Stimulated activated naive CD8-positive, alpha-beta T cell treated with anti-CD3 and anti-CD28 coated beads, Interleukin-15, Interleukin-2, amounts not matched to agents 100 ng/mL and 50 ng/mL, for 24 hours (primary cell): ENCODE results near the gene PRDX6.
"Not testable (repeated sequence)": the region's sequence is repeated elsewhere in the genome, so short reads cannot be mapped to it uniquely, and the experiment has no call there.

Experiments
- H3K27ac Mint-ChIP-seq: one replicate; pipeline ENCODE4 v1.8.0; 2021; ENCODE audit warnings: mild to moderate bottlenecking, mixed read lengths
- H3K27me3 Mint-ChIP-seq: one replicate; pipeline ENCODE4 v1.8.0; 2021; ENCODE audit warnings: mixed read lengths
- H3K36me3 Mint-ChIP-seq: one replicate; pipeline ENCODE4 v1.8.0; 2021; ENCODE audit warnings: low read depth, mixed read lengths
- H3K4me1 Mint-ChIP-seq: one replicate; pipeline ENCODE4 v1.8.0; 2021; ENCODE audit warnings: low read depth, mixed read lengths
- H3K4me3 Mint-ChIP-seq: one replicate; pipeline ENCODE4 v1.8.0; 2021; ENCODE audit warnings: mild to moderate bottlenecking, mixed read lengths
- H3K9me3 Mint-ChIP-seq: one replicate; pipeline ENCODE4 v1.8.0; 2021; ENCODE audit warnings: mixed read lengths

Gene PRDX6

DNA sequence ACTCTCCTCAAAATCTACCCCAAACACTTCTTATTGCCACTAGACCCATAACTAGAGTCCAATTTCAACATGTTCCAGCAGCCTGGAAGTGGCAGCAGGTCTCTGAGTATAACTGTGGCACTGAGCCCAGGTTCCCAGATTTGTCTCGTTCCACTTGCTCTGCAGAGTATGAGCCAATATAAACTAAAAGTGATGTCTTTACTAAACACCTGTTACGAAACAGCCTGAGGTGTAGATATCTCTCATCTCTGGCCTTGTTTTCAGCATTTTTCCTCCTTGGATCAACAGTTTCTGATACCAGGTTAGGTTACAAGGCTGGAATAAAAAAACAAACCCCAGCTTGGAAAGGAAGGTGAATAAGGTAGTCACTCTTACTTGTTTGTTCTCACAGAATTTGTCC lies 25.2 kb upstream of the PRDX6 start:
- Mint-ChIP-seq H3K27ac (no peak overlapping the region), H3K4me3 (no peak overlapping the region), H3K4me1 (peaks cover 29% of the 10 kb centered on the region), H3K27me3 (no peaks in the 10 kb centered on the region), H3K9me3 (peaks cover 13% of the 10 kb centered on the region), H3K36me3 (peaks cover 46% of the 10 kb centered on the region)

GRCh38 chr1:173453982-173454381 lies 23.2 kb upstream of the PRDX6 start:
- Mint-ChIP-seq H3K9me3 (peaks cover 4% of the 10 kb centered on the region), H3K36me3 (peaks cover 42% of the 10 kb centered on the region), H3K27ac (no peak overlapping the region), H3K4me1 (peaks cover 25% of the 10 kb centered on the region), H3K27me3 (no peaks in the 10 kb centered on the region), H3K4me3 (no peak overlapping the region)

DNA sequence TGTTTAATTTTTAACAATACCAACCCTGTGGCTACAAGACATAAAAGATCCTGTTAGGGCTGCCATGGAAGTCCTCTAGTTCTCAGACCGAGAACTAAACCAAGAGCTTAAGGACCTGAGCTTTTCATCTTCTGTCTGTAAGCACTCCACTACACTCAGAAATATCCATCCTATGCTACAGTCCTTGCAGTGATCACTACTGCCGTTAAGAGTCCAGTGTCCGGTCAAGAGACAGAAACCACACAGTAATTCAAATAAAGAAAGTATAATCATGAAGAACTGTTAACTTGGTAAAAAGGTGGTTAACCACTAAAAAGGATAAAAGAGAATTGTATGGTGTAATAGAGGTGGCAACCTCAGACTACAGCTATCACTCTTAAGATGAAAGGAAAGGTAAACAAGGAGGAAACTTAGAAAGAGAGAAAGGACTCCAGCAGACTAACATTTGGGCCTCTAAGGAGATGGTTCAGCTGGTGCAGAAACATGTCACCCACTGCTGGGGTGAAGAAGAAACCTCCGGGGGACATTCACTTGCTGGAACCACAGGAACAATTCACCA lies 22.1 kb upstream of the PRDX6 start:
- Mint-ChIP-seq H3K9me3 (peaks cover 4% of the 10 kb centered on the region), H3K4me1 (peaks cover 30% of the 10 kb centered on the region), H3K27ac (no peak overlapping the region), H3K27me3 (no peaks in the 10 kb centered on the region), H3K36me3 (peaks cover 42% of the 10 kb centered on the region), H3K4me3 (no peak overlapping the region)

DNA sequence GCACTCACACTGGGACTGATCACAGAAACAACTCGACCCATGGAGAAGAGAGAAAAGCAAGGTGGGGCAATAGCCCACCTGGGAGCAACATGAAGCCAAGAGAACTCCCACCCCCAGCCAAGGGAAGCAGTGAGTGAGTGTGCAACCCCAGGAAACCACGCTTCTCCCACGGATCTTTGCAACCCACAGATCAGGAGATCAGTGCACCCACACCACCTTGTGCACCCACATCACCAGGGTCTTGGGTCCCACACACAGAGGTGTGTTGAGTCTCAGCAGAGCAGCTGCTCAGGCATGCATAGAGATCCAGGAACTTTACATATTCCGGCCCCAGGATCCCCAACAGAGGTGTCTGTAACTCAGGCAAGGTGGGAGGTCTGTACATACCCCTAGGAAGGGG lies 17.2 kb upstream of the PRDX6 start:
- H3K9me3 Mint-ChIP-seq: peaks cover 21% of the 10 kb centered on the region
- no peak overlapping the region for H3K27ac Mint-ChIP-seq
- H3K27me3 Mint-ChIP-seq: no peaks in the 10 kb centered on the region
- H3K4me1 Mint-ChIP-seq: peaks cover 20% of the 10 kb centered on the region
- H3K36me3 Mint-ChIP-seq: peaks cover 70% of the 10 kb centered on the region
- H3K4me3 Mint-ChIP-seq: no peak overlapping the region

- H3K9me3 Mint-ChIP-seq: peaks cover 25% of the 10 kb centered on the region
- not testable (repeated sequence) for H3K27me3 Mint-ChIP-seq, H3K27ac Mint-ChIP-seq, H3K4me3 Mint-ChIP-seq, H3K4me1 Mint-ChIP-seq
- H3K36me3 Mint-ChIP-seq: peaks cover 64% of the 10 kb centered on the region
Measured at GRCh38 chr1:173462666-173463065, 14.5 kb upstream of the PRDX6 start.

DNA sequence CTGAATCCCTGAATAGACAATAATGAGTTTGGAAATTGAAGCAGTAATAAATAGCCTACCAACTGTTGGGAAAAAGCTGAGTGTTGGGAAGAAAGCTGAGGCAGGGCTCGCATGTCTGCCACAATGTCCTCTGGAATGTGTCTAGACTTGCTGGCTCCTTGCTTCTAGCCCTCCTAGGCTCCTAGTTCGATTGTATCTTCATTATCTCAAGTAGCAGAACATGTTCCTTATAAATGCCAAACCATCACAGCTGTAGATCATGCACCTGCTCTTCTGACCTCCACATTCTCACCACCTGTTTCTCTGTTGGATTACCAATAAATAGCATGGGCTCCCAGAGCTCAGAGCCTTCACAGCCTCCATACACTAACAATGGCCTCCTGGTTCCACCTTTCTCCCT lies 12.9 kb upstream of the PRDX6 start:
- H3K27ac Mint-ChIP-seq, H3K4me3 Mint-ChIP-seq, H3K4me1 Mint-ChIP-seq, H3K27me3 Mint-ChIP-seq: not testable (repeated sequence)
- peaks cover 66% of the 10 kb centered on the region for H3K36me3 Mint-ChIP-seq
- peaks cover 32% of the 10 kb centered on the region for H3K9me3 Mint-ChIP-seq

GRCh38 chr1:173467426-173467825 lies 9.7 kb upstream of the PRDX6 start:
- no peaks in the 10 kb centered on the region for H3K27me3 Mint-ChIP-seq
- no peak overlapping the region for H3K27ac Mint-ChIP-seq
- peaks cover 47% of the 10 kb centered on the region for H3K9me3 Mint-ChIP-seq
- H3K4me3 Mint-ChIP-seq: no peak overlapping the region
- H3K4me1 Mint-ChIP-seq: no peaks in the 10 kb centered on the region
- peaks cover 73% of the 10 kb centered on the region for H3K36me3 Mint-ChIP-seq

DNA sequence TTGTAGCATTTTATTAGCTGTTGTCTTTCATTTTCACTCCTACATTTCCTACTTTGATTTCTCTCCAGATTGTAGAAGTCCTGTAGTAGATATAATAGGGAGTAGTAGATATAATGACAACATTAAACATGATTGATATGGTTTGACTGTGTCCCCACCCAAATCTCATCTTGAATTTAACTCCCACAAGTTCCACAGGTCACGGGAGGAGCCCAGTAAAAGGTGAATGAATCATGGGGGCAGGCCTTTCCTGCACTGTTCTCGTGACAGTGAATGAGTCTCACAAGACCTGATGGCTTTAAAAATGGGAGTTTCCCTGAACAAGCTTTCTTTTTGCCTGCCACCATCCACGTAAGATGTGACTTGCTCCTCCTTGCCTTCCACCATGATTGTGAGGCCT lies 7.5 kb upstream of the PRDX6 start:
- Mint-ChIP-seq H3K4me3 (no peak overlapping the region), H3K36me3 (peaks cover 63% of the 10 kb centered on the region), H3K27me3 (no peaks in the 10 kb centered on the region), H3K4me1 (peaks cover 16% of the 10 kb centered on the region), H3K9me3 (peaks cover 31% of the 10 kb centered on the region), H3K27ac (peak overlapping the region; percentile 6)

DNA sequence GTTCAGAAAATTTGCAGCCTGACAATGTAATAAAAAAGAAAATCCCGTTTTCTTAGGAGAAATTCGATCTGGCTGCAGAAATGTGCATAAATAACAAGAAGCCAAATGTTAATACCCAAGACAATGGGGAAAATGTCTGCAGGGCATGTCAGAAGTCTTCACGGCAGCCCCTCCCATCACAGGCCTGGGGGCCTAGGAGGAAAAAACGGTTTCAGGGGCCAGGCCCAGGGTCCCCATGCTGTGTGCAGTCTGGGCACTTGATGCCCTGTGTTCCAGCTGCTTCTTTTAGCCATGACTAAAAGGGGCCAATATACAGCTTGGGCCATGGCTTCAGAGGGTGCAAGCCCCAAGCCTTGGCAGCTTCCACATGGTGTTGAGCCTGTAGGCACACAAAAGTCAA lies 6.5 kb upstream of the PRDX6 start:
- peaks cover 31% of the 10 kb centered on the region for H3K9me3 Mint-ChIP-seq
- H3K27ac Mint-ChIP-seq: no peak overlapping the region
- peaks cover 59% of the 10 kb centered on the region for H3K36me3 Mint-ChIP-seq
- no peak overlapping the region for H3K4me3 Mint-ChIP-seq
- H3K4me1 Mint-ChIP-seq: peaks cover 26% of the 10 kb centered on the region
- no peaks in the 10 kb centered on the region for H3K27me3 Mint-ChIP-seq

DNA sequence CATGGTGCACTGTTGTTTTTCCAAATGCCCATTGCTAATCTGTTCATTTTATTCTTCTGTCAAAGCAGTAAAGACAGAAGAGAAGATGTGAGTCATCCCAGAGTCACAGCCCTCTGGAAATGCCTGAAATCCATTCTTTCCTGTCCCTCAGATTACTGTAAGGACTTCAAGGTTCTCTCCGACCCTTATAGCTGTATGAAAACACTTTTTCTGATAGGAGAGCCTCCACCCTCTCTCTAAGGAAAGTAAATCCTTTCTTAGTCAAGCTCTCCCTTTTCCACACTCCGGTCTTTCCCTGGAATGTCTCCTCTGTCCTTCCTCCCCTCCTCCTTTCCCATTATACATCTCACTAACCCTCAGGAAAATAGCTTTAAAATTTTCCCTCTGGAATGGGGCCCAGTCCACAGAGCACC lies 3.5 kb upstream of the PRDX6 start:
- Mint-ChIP-seq H3K27me3 (no peaks in the 10 kb centered on the region), H3K4me3 (no peak overlapping the region), H3K4me1 (peaks cover 40% of the 10 kb centered on the region), H3K27ac (no peak overlapping the region), H3K36me3 (peaks cover 40% of the 10 kb centered on the region), H3K9me3 (peaks cover 20% of the 10 kb centered on the region)

DNA sequence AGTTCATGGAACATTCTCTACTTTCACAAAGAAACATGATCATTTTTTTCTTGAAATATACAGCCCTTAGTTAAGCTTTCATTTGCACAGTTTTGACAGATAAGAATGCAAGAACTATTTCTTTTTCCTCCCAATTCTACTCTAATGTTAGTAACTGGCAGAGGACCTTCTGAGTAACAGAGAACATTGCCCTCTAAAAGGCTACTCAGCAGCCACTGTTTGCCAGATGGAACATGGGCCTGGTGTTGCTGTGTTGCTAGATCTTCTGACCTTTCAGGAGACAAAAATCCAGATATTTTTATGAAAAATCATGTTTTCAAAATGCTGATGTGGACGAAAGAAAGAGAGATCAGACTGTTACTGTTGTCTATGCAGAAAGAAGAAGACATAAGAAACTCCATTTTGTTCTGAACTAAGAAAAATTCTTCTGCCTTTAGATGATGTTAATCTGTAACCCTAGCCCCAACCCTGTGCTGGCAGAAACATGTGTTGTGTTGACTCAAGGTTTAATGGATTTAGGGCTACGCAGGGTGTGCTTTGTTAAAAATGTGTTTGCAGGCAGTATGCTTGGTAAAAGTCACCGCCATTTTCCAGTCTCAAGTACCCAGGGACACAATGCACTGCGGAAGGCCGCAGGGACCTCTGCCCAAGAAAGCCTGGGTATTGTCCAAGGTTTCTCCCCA lies 2.9 kb upstream of the PRDX6 start:
- Mint-ChIP-seq H3K36me3 (peaks cover 34% of the 10 kb centered on the region), H3K4me3 (no peak overlapping the region), H3K9me3 (peaks cover 15% of the 10 kb centered on the region), H3K27me3 (no peaks in the 10 kb centered on the region), H3K27ac (no peak overlapping the region), H3K4me1 (peaks cover 46% of the 10 kb centered on the region)

GRCh38 chr1:173474780-173475421 lies 2.2 kb upstream of the PRDX6 start:
- H3K4me3 Mint-ChIP-seq: peak overlapping the region; percentile 24
- not testable (repeated sequence) for H3K27me3 Mint-ChIP-seq, H3K27ac Mint-ChIP-seq
- H3K9me3 Mint-ChIP-seq: peaks cover 14% of the 10 kb centered on the region
- H3K36me3 Mint-ChIP-seq: peaks cover 38% of the 10 kb centered on the region
- peaks cover 53% of the 10 kb centered on the region for H3K4me1 Mint-ChIP-seq

DNA sequence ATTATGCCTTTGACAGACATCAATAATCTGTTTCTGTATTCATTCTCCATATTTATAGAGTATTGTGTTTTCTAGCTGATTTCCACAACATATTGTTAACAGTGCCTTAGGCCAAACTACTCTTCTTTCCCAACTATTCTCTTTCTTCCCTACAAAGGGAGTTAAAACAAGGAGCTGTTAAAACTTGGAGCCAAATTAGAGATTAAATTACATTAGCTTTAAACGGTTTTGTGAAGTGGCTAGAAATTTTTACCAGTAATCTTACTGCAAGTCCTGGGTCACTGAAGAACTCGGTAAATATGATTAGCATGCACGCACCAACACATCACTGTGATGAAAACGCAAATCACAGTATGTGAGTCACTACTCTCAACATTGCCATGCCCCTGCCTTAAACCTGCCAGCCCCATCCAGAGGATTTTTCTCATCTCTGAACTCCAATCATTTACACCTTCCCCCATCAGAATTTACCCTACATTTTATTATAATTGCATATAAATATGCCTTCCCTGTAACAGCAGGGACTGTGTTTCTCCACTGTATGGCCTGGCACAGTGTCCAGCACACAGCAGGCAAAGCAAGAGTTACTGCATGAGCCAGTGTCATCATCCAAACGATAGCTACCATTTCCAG lies 1.5 kb upstream of the PRDX6 start:
- H3K36me3 Mint-ChIP-seq: peaks cover 38% of the 10 kb centered on the region
- peaks cover 59% of the 10 kb centered on the region for H3K4me1 Mint-ChIP-seq
- H3K27ac Mint-ChIP-seq: peak overlapping the region; percentile 68

GRCh38 chr1:173476197-173476664 lies 904 bp upstream of the PRDX6 start:
- Mint-ChIP-seq H3K9me3 (peaks cover 9% of the 10 kb centered on the region), H3K27me3 (no peaks in the 10 kb centered on the region), H3K36me3 (peaks cover 37% of the 10 kb centered on the region), H3K4me3 (peak overlapping the region; percentile 90), H3K27ac (peak overlapping the region; percentile 67), H3K4me1 (peaks cover 59% of the 10 kb centered on the region)

More for the DNA sequence above, 1.5 kb upstream of the PRDX6 start:
- H3K27me3 Mint-ChIP-seq: no peaks in the 10 kb centered on the region
- H3K4me3 Mint-ChIP-seq: peak overlapping the region; percentile 90
- peaks cover 9% of the 10 kb centered on the region for H3K9me3 Mint-ChIP-seq

DNA sequence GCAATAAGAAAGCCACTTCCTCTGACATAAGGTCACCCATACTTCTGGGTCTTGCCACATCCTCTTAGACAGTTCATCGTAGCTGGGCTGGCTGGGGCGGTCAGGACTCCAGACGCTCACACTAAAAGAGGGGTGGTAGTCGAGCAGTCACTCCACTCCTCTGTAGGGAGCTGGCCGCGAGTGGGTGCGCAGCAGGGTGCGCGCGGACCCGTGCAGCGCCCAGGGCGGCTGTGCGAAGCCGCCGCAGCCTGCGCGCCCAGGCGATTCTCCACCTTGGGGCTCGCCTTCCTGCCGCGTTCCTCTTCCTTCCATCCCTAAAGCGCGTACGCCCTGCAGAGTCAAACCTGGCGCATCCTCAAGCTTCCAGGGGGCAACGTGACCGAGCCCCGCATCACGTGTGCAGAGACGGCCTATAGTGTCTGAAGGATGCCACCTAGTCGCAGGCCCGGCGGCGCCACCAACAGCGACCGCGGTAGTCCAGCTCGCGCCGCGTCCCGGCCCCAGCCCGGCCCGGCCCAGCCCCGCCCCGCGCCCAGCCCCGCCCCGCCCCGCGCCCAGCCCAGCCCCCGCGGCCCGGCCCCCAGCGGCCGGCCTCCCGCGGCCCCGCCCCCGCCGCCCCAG lies 360 bp upstream of the PRDX6 start:
- peak overlapping the region; percentile 91 for H3K27ac Mint-ChIP-seq
- peaks cover 5% of the 10 kb centered on the region for H3K9me3 Mint-ChIP-seq
- peaks cover 62% of the 10 kb centered on the region for H3K4me1 Mint-ChIP-seq
- peak overlapping the region; percentile 90 for H3K4me3 Mint-ChIP-seq
- H3K27me3 Mint-ChIP-seq: no peaks in the 10 kb centered on the region
- H3K36me3 Mint-ChIP-seq: peaks cover 37% of the 10 kb centered on the region
